Parathyroid adenoma (tissue), 2 donors: ENCODE data around the gene CORO6.
A peak's percentile ranks its signal among the peaks of the same experiment; 100 is the strongest.

Experiments
- H2AFZ ChIP-seq: fragments of 300-600 bp; sonication (generic); one replicate; pipeline ENCODE4 v1.7.0; 2017; ENCODE audit warnings: antibody characterized with exemption, mild to moderate bottlenecking
- H3K27ac ChIP-seq: fragments of 300-600 bp; sonication (generic); one replicate; pipeline ENCODE4 v1.7.0; 2017
- H3K27me3 ChIP-seq: fragments of 300-600 bp; sonication (generic); one replicate; pipeline ENCODE4 v1.7.0; 2017; ENCODE audit warnings: low read length; ENCODE audit not compliant: control insufficient read depth, insufficient read depth
- H3K36me3 ChIP-seq: fragments of 300-600 bp; sonication (generic); one replicate; pipeline ENCODE4 v1.7.0; 2017; ENCODE audit warnings: low read length; ENCODE audit not compliant: control insufficient read depth, insufficient read depth
- H3K4me1 ChIP-seq: fragments of 300-600 bp; sonication (generic); one replicate; pipeline ENCODE4 v1.7.0; 2017; ENCODE audit warnings: control low read depth
- H3K4me2 ChIP-seq: fragments of 300-600 bp; sonication (generic); one replicate; pipeline ENCODE4 v1.7.0; 2017; ENCODE audit warnings: low read length
- H3K4me3 ChIP-seq: fragments of 300-600 bp; sonication (generic); one replicate; pipeline ENCODE4 v1.7.0; 2017; ENCODE audit warnings: low read depth, low read length
- H3K79me2 ChIP-seq: fragments of 300-600 bp; sonication (generic); one replicate; pipeline ENCODE4 v1.7.0; 2017; ENCODE audit warnings: control low read depth
- H3K9ac ChIP-seq: fragments of 300-600 bp; sonication (generic); one replicate; pipeline ENCODE4 v1.7.0; 2017; ENCODE audit warnings: mild to moderate bottlenecking
- H3K9me3 ChIP-seq: fragments of 300-600 bp; sonication (generic); one replicate; pipeline ENCODE4 v1.7.0; 2017; ENCODE audit warnings: low read length; ENCODE audit not compliant: control insufficient read depth
- CTCF ChIP-seq: fragments of 300-600 bp; sonication (generic); IDR thresholded peaks from one replicate; pipeline ENCODE4 v1.7.0; 2017; ENCODE audit warnings: antibody characterized with exemption, mild to moderate bottlenecking
- donor health status: primary hyperparathyroidism.

The CORO6 gene

DNA sequence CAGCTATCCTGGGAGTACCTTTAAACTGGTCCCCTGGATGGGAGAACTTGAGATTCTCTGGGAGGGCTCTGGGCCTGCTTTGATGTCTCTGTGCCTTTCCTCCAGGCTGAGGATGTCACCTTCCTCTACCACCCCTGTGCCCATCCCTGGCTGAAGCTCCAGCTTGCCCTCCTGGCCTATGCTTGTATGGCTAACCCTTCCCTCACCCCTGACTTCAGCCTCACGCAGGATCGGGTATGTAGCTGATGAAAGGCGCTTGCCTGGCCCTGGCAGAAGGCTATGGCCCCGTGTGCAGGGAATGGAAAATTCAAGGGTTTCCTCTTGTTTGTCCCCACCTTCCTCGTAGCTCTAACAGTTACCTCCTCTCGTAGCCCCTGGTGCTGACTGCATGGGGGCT lies 51.2 kb downstream of the CORO6 start:
- Histone ChIP-seq H3K79me2 (no peaks in the 10 kb centered on the region), H2AFZ (no peak overlapping the region), H3K27me3 (no peaks in the 10 kb centered on the region), H3K4me2 (no peak overlapping the region), H3K36me3 (no peaks in the 10 kb centered on the region), H3K9me3 (no peaks in the 10 kb centered on the region), H3K27ac (no peak overlapping the region), H3K9ac (no peak overlapping the region), H3K4me3 (no peak overlapping the region), H3K4me1 (peaks cover 8% of the 10 kb centered on the region)
- TF ChIP-seq CTCF = no peak

DNA sequence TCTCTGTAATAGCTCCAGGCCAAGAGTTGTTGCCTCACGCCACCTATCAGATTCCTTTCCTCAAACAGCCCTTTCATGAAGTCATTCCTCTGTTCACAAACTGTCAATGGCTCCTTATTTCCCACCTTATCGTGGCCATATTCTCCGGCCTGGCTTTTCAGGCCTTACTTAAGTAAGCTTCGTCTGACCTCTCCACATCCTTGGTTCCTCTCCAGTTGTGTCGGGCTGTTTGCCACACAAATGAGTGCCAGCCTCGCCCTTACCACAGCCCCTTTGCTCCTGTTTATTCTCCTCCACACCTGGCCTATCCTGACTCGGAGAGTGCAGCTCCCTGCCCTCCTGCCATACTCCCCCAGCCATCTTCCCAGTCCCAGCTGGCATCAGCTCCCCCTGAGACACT lies 52.2 kb downstream of the CORO6 start:
- H3K4me2 ChIP-seq = no peak overlapping the region
- H3K4me1 ChIP-seq = peaks cover 8% of the 10 kb centered on the region
- H3K9me3 ChIP-seq = no peaks in the 10 kb centered on the region
- no peak overlapping the region for H3K9ac ChIP-seq
- no peaks in the 10 kb centered on the region for H3K36me3 ChIP-seq
- no peak overlapping the region for H2AFZ ChIP-seq
- no peaks in the 10 kb centered on the region for H3K79me2 ChIP-seq
- H3K4me3 ChIP-seq = no peak overlapping the region
- no peak for TF ChIP-seq CTCF
- H3K27me3 ChIP-seq = no peaks in the 10 kb centered on the region
- no peak overlapping the region for H3K27ac ChIP-seq

- Histone ChIP-seq H3K4me2 (peak overlapping the region; percentile 74), H3K79me2 (no peaks in the 10 kb centered on the region), H2AFZ (peak overlapping the region; percentile 97), H3K27ac (peak overlapping the region; percentile 77), H3K9ac (peak overlapping the region; percentile 53), H3K27me3 (no peaks in the 10 kb centered on the region), H3K4me3 (peak overlapping the region; percentile 60), H3K36me3 (no peaks in the 10 kb centered on the region), H3K9me3 (no peaks in the 10 kb centered on the region), H3K4me1 (peaks cover 8% of the 10 kb centered on the region)
- no peak for TF ChIP-seq CTCF
Measured at GRCh38 chr17:29569245-29569950, 53.3 kb downstream of the CORO6 start.

- Histone ChIP-seq H2AFZ (peak within 1 kb of the TSS; percentile 97), H3K9ac (peak within 1 kb of the TSS; percentile 53), H3K36me3 (no peaks in the 10 kb centered on the region), H3K27me3 (no peaks in the 10 kb centered on the region), H3K4me1 (peaks cover 8% of the 10 kb centered on the region), H3K4me3 (peak within 1 kb of the TSS; percentile 63), H3K79me2 (no peaks in the 10 kb centered on the region), H3K4me2 (peak within 1 kb of the TSS; percentile 86), H3K9me3 (no peaks in the 10 kb centered on the region), H3K27ac (peak within 1 kb of the TSS; percentile 79)
- TF ChIP-seq CTCF = no peak
Measured at GRCh38 chr17:29568331-29569244, 54.1 kb downstream of the CORO6 start, which contains the start of gene TP53I13. Gene TP53I13, plus strand, starts transcription at chr17:29568701. Its CDS starts 58 bp downstream, at chr17:29568759.
